Neural cell (in vitro differentiated cells): ENCODE data around the gene HDC.

Experiments used
- POLR2AphosphoS5 ChIP-seq: IDR thresholded peaks from 2 replicates; pipeline ENCODE4 v1.6.1; 2012
- RAD21 ChIP-seq: fragments of 450-650 bp; conservative IDR thresholded peaks from 2 replicates; pipeline ENCODE4 v1.6.1; 2014; ENCODE audit warnings: antibody characterized with exemption, mild to moderate bottlenecking, moderate library complexity
- SMC3 ChIP-seq: fragments of 450-650 bp; conservative IDR thresholded peaks from 2 replicates; pipeline ENCODE4 v1.6.1; 2014; ENCODE audit warnings: antibody characterized with exemption, mild to moderate bottlenecking, moderate library complexity; ENCODE audit not compliant: poor library complexity
- TF ChIP-seq, protein P1 (sequence below): fragments of 450-650 bp; IDR thresholded peaks from 2 replicates; pipeline ENCODE4 v1.5.1; 2014; ENCODE audit warnings: antibody characterized with exemption, mild to moderate bottlenecking, moderate library complexity; ENCODE audit not compliant: poor library complexity, severe bottlenecking

DNA sequence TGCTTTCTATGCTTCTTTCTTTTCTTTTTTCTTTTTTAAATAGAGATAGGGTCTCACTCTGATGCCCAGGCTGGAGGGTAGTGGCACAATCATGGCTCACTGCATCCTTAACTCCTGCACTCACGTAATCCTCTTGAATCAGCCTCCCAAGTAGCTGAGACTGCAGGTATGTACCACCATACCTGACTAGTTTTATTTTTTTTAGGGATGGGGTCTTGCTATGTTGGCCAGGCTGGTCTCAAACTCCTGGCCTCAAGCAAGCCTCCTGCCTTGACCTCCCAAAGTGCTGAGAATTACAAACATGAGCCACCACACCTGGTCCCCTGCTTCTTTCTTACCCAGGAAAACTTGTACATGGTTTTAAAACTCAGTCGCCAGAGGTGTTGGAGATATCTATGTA, 24.2 kb upstream of the HDC start:
- TF ChIP-seq, protein P1, sequence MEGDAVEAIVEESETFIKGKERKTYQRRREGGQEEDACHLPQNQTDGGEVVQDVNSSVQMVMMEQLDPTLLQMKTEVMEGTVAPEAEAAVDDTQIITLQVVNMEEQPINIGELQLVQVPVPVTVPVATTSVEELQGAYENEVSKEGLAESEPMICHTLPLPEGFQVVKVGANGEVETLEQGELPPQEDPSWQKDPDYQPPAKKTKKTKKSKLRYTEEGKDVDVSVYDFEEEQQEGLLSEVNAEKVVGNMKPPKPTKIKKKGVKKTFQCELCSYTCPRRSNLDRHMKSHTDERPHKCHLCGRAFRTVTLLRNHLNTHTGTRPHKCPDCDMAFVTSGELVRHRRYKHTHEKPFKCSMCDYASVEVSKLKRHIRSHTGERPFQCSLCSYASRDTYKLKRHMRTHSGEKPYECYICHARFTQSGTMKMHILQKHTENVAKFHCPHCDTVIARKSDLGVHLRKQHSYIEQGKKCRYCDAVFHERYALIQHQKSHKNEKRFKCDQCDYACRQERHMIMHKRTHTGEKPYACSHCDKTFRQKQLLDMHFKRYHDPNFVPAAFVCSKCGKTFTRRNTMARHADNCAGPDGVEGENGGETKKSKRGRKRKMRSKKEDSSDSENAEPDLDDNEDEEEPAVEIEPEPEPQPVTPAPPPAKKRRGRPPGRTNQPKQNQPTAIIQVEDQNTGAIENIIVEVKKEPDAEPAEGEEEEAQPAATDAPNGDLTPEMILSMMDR = no peak
- TF ChIP-seq RAD21 = no peak
- TF ChIP-seq POLR2AphosphoS5 = no peak
- no peak for TF ChIP-seq SMC3
